Urinary bladder (tissue), 4 donors: Measurements from ENCODE around the gene COL8A2. TPM values are rescaled to one million over a fixed set of nuclear protein-coding genes. Genes with fewer than 3 reads are reported as not detected.

ENCODE experiments used
- DNase-seq: peaks from one replicate; pipeline ENCODE4 v3.0.0-alpha.2; 2015; ENCODE audit errors: extremely low spot score
- H3K27ac ChIP-seq: one replicate; pipeline ENCODE4 v1.5.1; 2013; ENCODE audit warnings: low read depth, mild to moderate bottlenecking, moderate library complexity
- H3K36me3 ChIP-seq: one replicate; pipeline ENCODE4 v1.6.1; 2013; ENCODE audit warnings: mild to moderate bottlenecking, moderate library complexity; ENCODE audit not compliant: insufficient read depth
- H3K4me1 ChIP-seq: one replicate; pipeline ENCODE4 v1.6.1; 2013; ENCODE audit warnings: mild to moderate bottlenecking, moderate library complexity; ENCODE audit not compliant: insufficient read depth
- H3K4me3 ChIP-seq: one replicate; pipeline ENCODE4 v1.5.1; 2013; ENCODE audit warnings: low read depth, low read length
- WGBS: extraction: QIAGEN DNeasy Blood & Tissue Kit; methylation state at CpG from one replicate; pipeline ENCODE4 v1.1.7; 2013; 5-methylcytosine and 5-hydroxymethylcytosine counted together
- polyA plus RNA-seq: library from polyadenylated mRNA; stranded (reverse); fragments of 200-250 nt; gene quantifications from one replicate; pipeline ENCODE4 v1.2.3, GENCODE V29; 2013
- total RNA-seq: library from RNA; depleted of rRNA; stranded (reverse); fragments of >200 nt; gene quantifications from one replicate; pipeline ENCODE4 v1.2.3, GENCODE V29; 2014
- donor health status: healthy with polysubstance abuse.
- donor health status: healthy.

The COL8A2 gene
- total and polyA plus RNA-seq, 2 donors, result 11.7 to 21.9 TPM

DNA sequence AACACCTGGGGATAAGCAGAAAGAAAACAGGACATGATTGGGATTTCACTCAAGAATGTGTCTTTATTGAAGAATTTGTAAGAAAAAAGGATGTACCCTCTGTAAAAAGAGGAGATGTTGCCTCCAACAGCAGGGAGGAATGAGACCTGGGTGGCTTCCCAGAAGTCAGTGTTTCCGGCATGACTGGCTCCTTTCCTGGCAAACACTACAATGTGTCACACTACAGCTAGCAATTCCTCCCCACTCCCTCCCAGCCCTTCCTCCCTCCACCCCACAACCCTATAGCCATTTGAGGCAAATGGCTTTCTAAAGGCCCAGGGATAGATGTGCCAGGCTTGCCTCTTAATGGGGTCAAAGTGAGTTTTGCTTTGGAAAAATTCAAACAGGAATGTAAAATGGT, 11.5 kb upstream of the COL8A2 start:
- DNase-seq, result no peak
- Histone ChIP-seq H3K27ac (no peak overlapping the region), H3K36me3 (no peaks in the 10 kb centered on the region), H3K4me3 (no peak overlapping the region), H3K4me1 (peaks cover 1% of the 10 kb centered on the region)
- WGBS, result 28% methylated on average over 1 of the region's 1 CpG

- Histone ChIP-seq H3K27ac (no peak overlapping the region), H3K36me3 (no peaks in the 10 kb centered on the region), H3K4me1 (peaks cover 1% of the 10 kb centered on the region), H3K4me3 (no peak overlapping the region)
- DNase-seq, result no peak
These were observed 10.8 kb upstream of the COL8A2 start for GRCh38 chr1:36135796-36136195.

DNA sequence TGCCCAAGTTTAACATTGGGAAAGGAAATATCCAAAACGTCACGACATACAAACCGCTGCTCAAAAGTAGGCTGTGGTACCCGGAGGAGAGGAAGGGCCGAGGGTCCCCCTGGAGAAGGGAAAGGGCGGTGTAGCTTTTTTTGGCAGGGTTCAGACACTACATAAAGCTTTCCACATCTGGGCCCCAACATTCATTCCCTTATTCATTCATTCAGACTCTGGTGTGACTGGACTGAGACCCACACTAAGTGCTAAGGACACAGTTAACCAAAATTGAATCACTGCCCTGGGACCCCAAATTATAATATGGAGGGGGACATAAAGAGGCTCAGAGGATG, 10.3 kb upstream of the COL8A2 start:
- no peak for DNase-seq
- 46% methylated on average over 6 of the region's 6 CpGs for WGBS
- no peak overlapping the region for H3K4me3 ChIP-seq
- peaks cover 1% of the 10 kb centered on the region for H3K4me1 ChIP-seq
- no peak overlapping the region for H3K27ac ChIP-seq
- H3K36me3 ChIP-seq, result no peaks in the 10 kb centered on the region

GRCh38 chr1:36134505-36135329, 9.7 kb upstream of the COL8A2 start:
- H3K27ac ChIP-seq, result no peak overlapping the region
- H3K4me1 ChIP-seq, result peaks cover 1% of the 10 kb centered on the region
- no peak for DNase-seq

GRCh38 chr1:36134031-36134430, 9.0 kb upstream of the COL8A2 start:
- H3K4me1 ChIP-seq, result no peaks in the 10 kb centered on the region
- no peak overlapping the region for H3K27ac ChIP-seq
- WGBS, result 49% methylated on average over 6 of the region's 6 CpGs
- no peak for DNase-seq
- H3K36me3 ChIP-seq, result no peaks in the 10 kb centered on the region
- H3K4me3 ChIP-seq, result no peak overlapping the region

More at GRCh38 chr1:36134505-36135329, 9.7 kb upstream of the COL8A2 start:
- H3K36me3 ChIP-seq, result no peaks in the 10 kb centered on the region
- WGBS, result 49% methylated on average over 7 of the region's 7 CpGs
- no peak overlapping the region for H3K4me3 ChIP-seq

- Histone ChIP-seq H3K4me1 (no peaks in the 10 kb centered on the region), H3K36me3 (no peaks in the 10 kb centered on the region), H3K27ac (no peak overlapping the region), H3K4me3 (no peak overlapping the region)
- no peak for DNase-seq
- 43% methylated on average over 3 of the region's 3 CpGs for WGBS
These were observed 8.5 kb upstream of the COL8A2 start for GRCh38 chr1:36133484-36133883.

DNA sequence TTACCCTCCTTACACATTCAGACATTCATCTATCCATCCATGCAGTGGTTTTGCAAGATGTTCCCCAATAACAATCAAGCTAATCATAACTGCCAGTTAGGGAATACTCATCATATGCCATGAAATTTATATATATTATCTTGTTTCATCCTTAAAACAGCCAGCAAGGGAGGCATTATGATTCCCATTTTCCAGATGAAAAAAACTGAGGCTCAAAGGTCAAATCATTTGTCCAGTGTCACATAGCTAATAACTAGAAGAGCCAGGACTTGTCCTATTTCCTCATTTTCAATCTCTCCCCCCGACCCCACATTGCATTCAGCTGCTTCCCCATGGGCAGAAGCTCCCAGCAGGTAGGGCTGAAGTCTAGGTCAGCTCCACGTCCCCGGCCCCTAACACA, 7.0 kb upstream of the COL8A2 start:
- no peaks in the 10 kb centered on the region for H3K36me3 ChIP-seq
- no peak for DNase-seq
- WGBS, result 83% methylated on average over 3 of the region's 3 CpGs
- H3K4me3 ChIP-seq, result no peak overlapping the region
- H3K27ac ChIP-seq, result no peak overlapping the region
- no peaks in the 10 kb centered on the region for H3K4me1 ChIP-seq

GRCh38 chr1:36128905-36129206, 3.8 kb upstream of the COL8A2 start:
- H3K36me3 ChIP-seq, result no peaks in the 10 kb centered on the region
- no peak for DNase-seq
- no peak overlapping the region for H3K4me3 ChIP-seq
- no peak overlapping the region for H3K27ac ChIP-seq
- H3K4me1 ChIP-seq, result no peaks in the 10 kb centered on the region
- WGBS, result 94% methylated on average over 3 of the region's 3 CpGs

GRCh38 chr1:36128126-36128904, 3.3 kb upstream of the COL8A2 start:
- H3K36me3 ChIP-seq, result no peaks in the 10 kb centered on the region
- no peak overlapping the region for H3K4me3 ChIP-seq
- DNase-seq, result no peak
- H3K27ac ChIP-seq, result no peak overlapping the region
- WGBS, result 91% methylated on average over 11 of the region's 11 CpGs
- no peaks in the 10 kb centered on the region for H3K4me1 ChIP-seq

- H3K27ac ChIP-seq, result no peak overlapping the region
- no peaks in the 10 kb centered on the region for H3K36me3 ChIP-seq
- H3K4me1 ChIP-seq, result no peaks in the 10 kb centered on the region
- no peak overlapping the region for H3K4me3 ChIP-seq
- 59% methylated on average over 7 of the region's 7 CpGs for WGBS
- no peak for DNase-seq
These were observed 1.9 kb upstream of the COL8A2 start for GRCh38 chr1:36126797-36127500.

DNA sequence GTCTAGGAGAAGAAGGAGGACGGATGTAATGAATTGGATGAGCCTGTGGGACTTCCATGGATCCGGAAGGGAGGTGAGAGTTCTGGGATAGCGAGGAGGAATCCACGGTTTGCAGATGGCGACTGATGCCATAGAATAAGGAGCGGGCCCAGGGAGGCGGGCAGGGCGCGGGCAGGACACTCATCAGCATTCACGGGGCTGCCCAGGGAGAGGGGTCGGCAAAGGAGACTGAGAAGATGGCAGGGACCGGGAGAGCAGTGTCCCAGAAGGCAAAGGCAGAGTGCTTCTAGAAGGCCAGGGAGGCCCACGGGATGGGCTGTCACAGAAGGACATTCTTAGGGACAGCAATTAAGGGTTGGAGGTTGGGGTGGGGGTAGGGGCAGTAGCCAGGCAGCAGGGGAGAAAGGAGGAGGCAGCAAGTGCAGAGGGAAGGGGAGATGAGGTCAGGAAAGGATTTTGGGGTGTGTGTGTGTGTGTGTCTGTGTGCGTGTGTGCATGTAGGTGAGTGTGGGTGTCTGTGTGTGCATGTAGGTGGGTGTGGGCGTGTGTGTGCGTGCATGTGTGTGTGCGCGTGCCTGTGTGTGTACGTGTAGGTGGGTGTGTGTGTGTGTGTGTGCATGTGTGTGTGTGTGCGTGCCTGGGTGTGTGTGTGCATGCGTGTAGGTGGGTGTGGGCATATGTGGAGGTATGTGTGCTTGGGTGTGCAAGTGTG, 1.1 kb upstream of the COL8A2 start:
- DNase-seq, result no peak
- 86% methylated on average over 21 of the region's 21 CpGs for WGBS
- Histone ChIP-seq H3K36me3 (no peaks in the 10 kb centered on the region), H3K4me1 (no peaks in the 10 kb centered on the region), H3K4me3 (no peak overlapping the region), H3K27ac (no peak overlapping the region)

- DNase-seq, result no peak
- H3K4me1 ChIP-seq, result no peaks in the 10 kb centered on the region
- H3K4me3 ChIP-seq, result peak overlapping the region; percentile 56
- H3K36me3 ChIP-seq, result no peaks in the 10 kb centered on the region
- H3K27ac ChIP-seq, result no peak overlapping the region
- 21% methylated on average over 42 of the region's 42 CpGs for WGBS
These were observed 456 bp downstream of the COL8A2 start for GRCh38 chr1:36124404-36125128.

DNA sequence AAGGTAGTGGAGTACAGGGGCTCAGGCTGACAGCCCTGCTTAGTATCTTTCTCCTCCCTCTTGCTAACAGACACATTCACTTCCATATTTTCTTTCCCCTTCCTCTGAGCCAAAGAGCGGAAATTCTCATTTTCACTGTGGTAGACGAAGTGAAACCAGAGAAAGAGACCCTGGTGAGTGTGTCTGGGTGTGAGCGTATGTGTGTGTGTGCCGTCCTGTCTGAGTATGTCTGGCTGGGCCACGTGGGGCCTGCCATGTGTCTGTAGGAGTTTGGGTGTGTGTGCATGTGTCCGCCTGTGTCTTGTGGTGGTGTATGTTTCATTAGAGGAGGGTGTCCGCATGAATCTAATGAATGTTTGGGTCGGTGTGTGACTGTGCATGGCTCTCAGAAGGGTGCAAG, 1.7 kb downstream of the COL8A2 start:
- H3K27ac ChIP-seq, result no peak overlapping the region
- 72% methylated on average over 8 of the region's 8 CpGs for WGBS
- H3K4me3 ChIP-seq, result no peak overlapping the region

More for the DNA sequence above, 1.7 kb downstream of the COL8A2 start:
- Histone ChIP-seq H3K4me1 (no peaks in the 10 kb centered on the region), H3K36me3 (no peaks in the 10 kb centered on the region)
- DNase-seq, result no peak
